Gastroesophageal sphincter (tissue), 4 donors: ENCODE results near the gene MAP2K3. TPM values are rescaled to one million over a fixed set of nuclear protein-coding genes. Genes with fewer than 3 reads are reported as not detected.

ENCODE experiments used
- ATAC-seq: fragments of 150-250 bp; one replicate; pipeline ENCODE4 v1.9.1; 2016; ENCODE audit warnings: mild to moderate bottlenecking, moderate library complexity
- H3K27ac ChIP-seq, 4 donors: fragments of 200-600 bp; sonication (generic) in 3 of 4; 1 replicate in 3 of 4; 2 replicates in 1 of 4; pipeline ENCODE4 v1.5.1; 2016 to 2019
- H3K27me3 ChIP-seq: fragments of 200-600 bp; sonication (generic); one replicate; pipeline ENCODE4 v1.5.1; 2019
- H3K36me3 ChIP-seq, 2 donors: fragments of 200-600 bp; sonication (generic); one replicate each; pipeline ENCODE4 v1.5.1; 2019; ENCODE audit warnings: control low read depth in 1 of 2
- H3K4me1 ChIP-seq, 3 donors: fragments of 200-600 bp; sonication (generic); 1 replicate in 2 of 3; 2 replicates in 1 of 3; pipeline ENCODE4 v1.5.1; 2016 to 2019; ENCODE audit warnings: control low read depth in 2 of 3
- H3K4me3 ChIP-seq, 2 donors: fragments of 200-600 bp; sonication (generic); one replicate each; pipeline ENCODE4 v1.5.1; 2019; ENCODE audit warnings: mild to moderate bottlenecking in 1 of 2, moderate library complexity in 1 of 2
- H3K9me3 ChIP-seq, 3 donors: fragments of 200-600 bp; sonication (generic); one replicate each; pipeline ENCODE4 v1.5.1; 2017 to 2019; ENCODE audit warnings: control low read depth in 2 of 3
- CTCF ChIP-seq, 4 experiments: fragments of 200-600 bp in 2 of 4; fragments of 450-650 bp in 2 of 4; sonication (generic) in 1 of 4; IDR thresholded peaks; one replicate each; pipeline ENCODE4 v1.5.1; 2017 to 2019; ENCODE audit warnings: antibody characterized with exemption in 4 of 4, mild to moderate bottlenecking in 2 of 4, moderate library complexity in 2 of 4
- EP300 ChIP-seq: sonication (generic); formaldehyde crosslinking; IDR thresholded peaks from one replicate; pipeline ENCODE4 v1.6.1; 2017; ENCODE audit warnings: antibody characterized with exemption, mild to moderate bottlenecking
- POLR2A ChIP-seq, 2 donors: fragments of 450-650 bp; IDR thresholded peaks; one replicate each; pipeline ENCODE4 v1.6.1; 2017; ENCODE audit warnings: antibody characterized with exemption in 2 of 2, mild to moderate bottlenecking in 2 of 2, moderate library complexity in 1 of 2
- POLR2AphosphoS5 ChIP-seq: sonication (generic); formaldehyde crosslinking; IDR thresholded peaks from one replicate; pipeline ENCODE4 v1.6.1; 2017; ENCODE audit warnings: antibody characterized with exemption
- WGBS, 2 donors: methylation state at CpG; one replicate each; pipeline ENCODE4 v1.1.5; 2018; ENCODE audit warnings: low coverage in 1 of 2; 5-methylcytosine and 5-hydroxymethylcytosine counted together
- total RNA-seq, 4 donors: library from RNA; depleted of rRNA; stranded (reverse); fragments of >200 nt; gene quantifications; one replicate each; pipeline ENCODE4 v1.1.0, GENCODE V29; 2016

Gene MAP2K3
- total RNA-seq, 4 donors from 2014 or later: 18.3 to 46.2 (median 35.2) TPM

DNA sequence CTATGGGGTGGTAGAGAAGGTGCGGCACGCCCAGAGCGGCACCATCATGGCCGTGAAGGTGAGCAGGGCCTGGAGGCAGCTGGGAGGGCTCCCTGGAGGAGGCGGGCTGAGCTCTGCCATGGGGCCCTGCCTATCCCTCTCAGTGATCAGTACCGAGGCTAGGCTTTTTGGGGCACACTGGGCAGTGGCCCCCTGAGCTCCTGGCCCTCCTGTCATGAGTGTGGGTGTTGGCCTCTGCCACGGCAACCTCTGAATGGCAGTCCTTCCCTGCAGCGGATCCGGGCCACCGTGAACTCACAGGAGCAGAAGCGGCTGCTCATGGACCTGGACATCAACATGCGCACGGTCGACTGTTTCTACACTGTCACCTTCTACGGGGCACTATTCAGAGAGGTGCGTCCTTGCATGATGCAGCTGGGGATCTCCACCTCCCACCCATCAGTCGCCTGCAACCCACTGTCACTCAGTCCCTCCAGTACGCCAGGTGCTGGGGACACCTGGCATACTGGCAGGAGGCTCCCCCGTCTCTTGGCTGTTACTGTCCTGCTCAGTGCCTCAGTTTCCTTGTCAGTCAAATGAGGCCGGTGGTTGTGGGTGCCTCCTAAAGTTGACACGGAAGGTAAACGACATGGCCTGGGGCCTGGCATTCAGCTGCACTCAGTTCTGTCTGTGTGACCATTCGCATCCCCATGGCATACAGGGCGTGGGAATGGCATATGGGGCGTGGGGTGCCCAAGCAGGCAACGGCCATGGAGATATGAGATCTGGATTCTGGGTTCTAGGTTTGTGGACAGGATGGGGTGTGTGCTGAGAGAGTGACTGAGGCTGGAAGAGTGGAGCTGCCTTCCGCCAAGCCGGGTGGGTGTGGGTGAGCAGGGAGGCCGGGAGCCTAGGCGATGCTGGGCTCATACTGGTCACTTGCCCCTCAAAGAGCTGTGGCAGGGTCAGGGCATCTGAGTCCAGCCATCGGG lies 16.4 kb downstream of the MAP2K3 start:
- no peaks in the 10 kb centered on the region for H3K9me3 ChIP-seq
- peaks cover 0 to 80% of the 10 kb centered on the region in 2 donors for H3K36me3 ChIP-seq
- no peaks in the 10 kb centered on the region for H3K27me3 ChIP-seq
- no peak overlapping the region for H3K27ac ChIP-seq
- TF ChIP-seq POLR2A (IDR thresholded peaks at IDR 0.05) (no peak), POLR2AphosphoS5 (no peak), CTCF (IDR thresholded peaks at IDR 0.05) (no peak), EP300 (no peak)
- H3K4me3 ChIP-seq: no peak overlapping the region
- WGBS, 2 donors: 71% methylated on average over 19 to 29 of the region's 31 CpGs
- ATAC-seq: no peak
- H3K4me1 ChIP-seq: peaks cover 0 to 23% (median 5%) of the 10 kb centered on the region in 3 donors

- Histone ChIP-seq H3K4me3 (no peak overlapping the region), H3K27me3 (no peaks in the 10 kb centered on the region), H3K36me3 (peaks cover 0 to 90% of the 10 kb centered on the region in 2 donors), H3K27ac (no peak overlapping the region), H3K4me1 (peaks cover 0 to 13% (median 0%) of the 10 kb centered on the region in 3 donors), H3K9me3 (no peaks in the 10 kb centered on the region)
- WGBS, 2 donors: 55 to 61% methylated on average over 3 to 10 of the region's 19 CpGs
- no peak for TF ChIP-seq POLR2AphosphoS5
- TF ChIP-seq EP300: no peak
- TF ChIP-seq POLR2A (IDR thresholded peaks at IDR 0.05): no peak
- no peak for TF ChIP-seq CTCF (IDR thresholded peaks at IDR 0.05)
- ATAC-seq: no peak
Measured at GRCh38 chr17:21301593-21302550, 17.4 kb downstream of the MAP2K3 start.

- TF ChIP-seq CTCF (IDR thresholded peaks at IDR 0.05): no peak
- no peak for TF ChIP-seq POLR2A (IDR thresholded peaks at IDR 0.05)
- no peak for TF ChIP-seq POLR2AphosphoS5
- no peak for TF ChIP-seq EP300
- no peaks in the 10 kb centered on the region for H3K9me3 ChIP-seq
- H3K27me3 ChIP-seq: no peaks in the 10 kb centered on the region
- peaks cover 0 to 98% of the 10 kb centered on the region in 2 donors for H3K36me3 ChIP-seq
- H3K4me3 ChIP-seq: no peak overlapping the region
- peaks cover 0 to 3% (median 0%) of the 10 kb centered on the region in 3 donors for H3K4me1 ChIP-seq
- no peak for ATAC-seq
- 57 to 66% methylated on average over 14 to 20 of the region's 21 CpGs for WGBS, 2 donors
- H3K27ac ChIP-seq: no peak overlapping the region
Measured at GRCh38 chr17:21302711-21303425, 18.4 kb downstream of the MAP2K3 start.

- peaks cover 0 to 98% of the 10 kb centered on the region in 2 donors for H3K36me3 ChIP-seq
- H3K4me1 ChIP-seq: no peaks in the 10 kb centered on the region
- 73 to 97% methylated on average over 7 to 8 of the region's 8 CpGs for WGBS, 2 donors
- ATAC-seq: no peak
- no peak overlapping the region for H3K27ac ChIP-seq
- peaks cover 0 to 3% (median 0%) of the 10 kb centered on the region in 3 donors for H3K9me3 ChIP-seq
- no peak for TF ChIP-seq CTCF (IDR thresholded peaks at IDR 0.05)
- TF ChIP-seq POLR2AphosphoS5: no peak
- no peak for TF ChIP-seq POLR2A (IDR thresholded peaks at IDR 0.05)
- TF ChIP-seq EP300: no peak
- no peak overlapping the region for H3K4me3 ChIP-seq
- no peaks in the 10 kb centered on the region for H3K27me3 ChIP-seq
Measured at GRCh38 chr17:21303441-21304065, 19.0 kb downstream of the MAP2K3 start.
